SU-DHL-6 (cell line): ENCODE data around the gene TUBGCP6.

Experiments used
- H2AFZ ChIP-seq: fragments of 200-600 bp; sonication (generic); 2 replicates; pipeline ENCODE4 v1.6.1; 2014; ENCODE audit warnings: low read depth, mild to moderate bottlenecking, moderate library complexity, mixed read lengths, antibody characterized with exemption, low read length; ENCODE audit not compliant: severe bottlenecking
- H3F3A ChIP-seq: fragments of 200-600 bp; shearing (Covaris generic); 2 replicates; pipeline ENCODE4 v1.6.0; 2016; ENCODE audit warnings: antibody characterized with exemption, mild to moderate bottlenecking; ENCODE audit not compliant: insufficient read depth
- H3K27ac ChIP-seq: fragments of 200-600 bp; sonication (generic); 2 replicates; pipeline ENCODE4 v1.5.1; 2016; ENCODE audit warnings: low read depth, mild to moderate bottlenecking, low read length, moderate library complexity, mixed read lengths
- H3K27me3 ChIP-seq: fragments of 200-600 bp; sonication (generic), shearing (Covaris generic); 2 replicates; pipeline ENCODE4 v1.6.0; 2014; ENCODE audit warnings: mild to moderate bottlenecking, low read length
- H3K36me3 ChIP-seq: fragments of 200-600 bp; sonication (generic); 2 replicates; pipeline ENCODE4 v1.6.1; 2014; ENCODE audit warnings: mild to moderate bottlenecking, low read length, mixed read lengths
- H3K4me2 ChIP-seq: fragments of 300-600, 200-600 bp; shearing (Covaris generic), sonication (generic); 2 replicates; pipeline ENCODE4 v1.6.0; 2014; ENCODE audit warnings: low read length, low read depth, mild to moderate bottlenecking; ENCODE audit not compliant: poor library complexity, severe bottlenecking
- H3K4me3 ChIP-seq: fragments of 200-600 bp; sonication (generic); 2 replicates; pipeline ENCODE4 v1.5.1; 2014; ENCODE audit warnings: antibody characterized with exemption, low read length, mild to moderate bottlenecking, mixed read lengths; ENCODE audit not compliant: insufficient read depth, poor library complexity, severe bottlenecking
- H3K79me2 ChIP-seq: fragments of 200-600 bp; sonication (generic); 2 replicates; pipeline ENCODE4 v1.6.1; 2014; ENCODE audit warnings: mild to moderate bottlenecking, low read length, moderate library complexity; ENCODE audit not compliant: insufficient read depth
- H3K9ac ChIP-seq: fragments of 200-600 bp; sonication (generic); 2 replicates; pipeline ENCODE4 v1.7.0; 2014; ENCODE audit warnings: mild to moderate bottlenecking, low read length
- H3K9me2 ChIP-seq: fragments of 200-600 bp; sonication (generic); replicated peaks from 2 replicates; pipeline ENCODE4 v1.6.1; 2014; ENCODE audit warnings: low read length; ENCODE audit not compliant: insufficient read depth
- H3K9me3 ChIP-seq: fragments of 200-600 bp; sonication (generic); 2 replicates; pipeline ENCODE4 v1.6.1; 2014; ENCODE audit warnings: low read length, mixed read lengths; ENCODE audit not compliant: insufficient read depth
- H4K20me1 ChIP-seq: fragments of 200-600 bp; sonication (generic); 2 replicates; pipeline ENCODE4 v1.6.1; 2014; ENCODE audit warnings: low read depth, mild to moderate bottlenecking, antibody characterized with exemption, low read length, moderate library complexity, mixed read lengths
- EZH2phosphoT487 ChIP-seq: fragments of 200-600 bp; sonication (generic), shearing (Covaris generic); conservative IDR thresholded peaks from 2 replicates; pipeline ENCODE4 v1.6.1; 2018; ENCODE audit warnings: mild to moderate bottlenecking, antibody characterized with exemption, low read length, moderate library complexity, mixed read lengths
- TF ChIP-seq, protein P1 (sequence below): fragments of 200-600 bp; sonication (generic); IDR thresholded peaks from one replicate; pipeline ENCODE4 v1.5.1; 2017; ENCODE audit warnings: antibody characterized with exemption, mild to moderate bottlenecking, low read length, moderate library complexity; ENCODE audit not compliant: insufficient read depth, poor library complexity, severe bottlenecking

Gene TUBGCP6

GRCh38 chr22:50264104-50264745 is 19.4 kb upstream of the TUBGCP6 start:
- Histone ChIP-seq H3K9me2 (no peaks in the 10 kb centered on the region), H3K36me3 (no peaks in the 10 kb centered on the region), H3K9ac (no peak overlapping the region), H3K4me2 (no peak overlapping the region), H2AFZ (no peak overlapping the region), H3K27ac (no peak overlapping the region), H4K20me1 (no peaks in the 10 kb centered on the region), H3K27me3 (no peaks in the 10 kb centered on the region), H3K4me3 (no peak overlapping the region), H3F3A (no peaks in the 10 kb centered on the region), H3K9me3 (no peaks in the 10 kb centered on the region), H3K79me2 (no peaks in the 10 kb centered on the region)
- TF ChIP-seq, protein P1, sequence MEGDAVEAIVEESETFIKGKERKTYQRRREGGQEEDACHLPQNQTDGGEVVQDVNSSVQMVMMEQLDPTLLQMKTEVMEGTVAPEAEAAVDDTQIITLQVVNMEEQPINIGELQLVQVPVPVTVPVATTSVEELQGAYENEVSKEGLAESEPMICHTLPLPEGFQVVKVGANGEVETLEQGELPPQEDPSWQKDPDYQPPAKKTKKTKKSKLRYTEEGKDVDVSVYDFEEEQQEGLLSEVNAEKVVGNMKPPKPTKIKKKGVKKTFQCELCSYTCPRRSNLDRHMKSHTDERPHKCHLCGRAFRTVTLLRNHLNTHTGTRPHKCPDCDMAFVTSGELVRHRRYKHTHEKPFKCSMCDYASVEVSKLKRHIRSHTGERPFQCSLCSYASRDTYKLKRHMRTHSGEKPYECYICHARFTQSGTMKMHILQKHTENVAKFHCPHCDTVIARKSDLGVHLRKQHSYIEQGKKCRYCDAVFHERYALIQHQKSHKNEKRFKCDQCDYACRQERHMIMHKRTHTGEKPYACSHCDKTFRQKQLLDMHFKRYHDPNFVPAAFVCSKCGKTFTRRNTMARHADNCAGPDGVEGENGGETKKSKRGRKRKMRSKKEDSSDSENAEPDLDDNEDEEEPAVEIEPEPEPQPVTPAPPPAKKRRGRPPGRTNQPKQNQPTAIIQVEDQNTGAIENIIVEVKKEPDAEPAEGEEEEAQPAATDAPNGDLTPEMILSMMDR, result no peak
- TF ChIP-seq EZH2phosphoT487, result no peak

GRCh38 chr22:50262973-50263617 is 18.3 kb upstream of the TUBGCP6 start:
- H3K9me3 ChIP-seq, result no peaks in the 10 kb centered on the region
- TF ChIP-seq, protein P1, result no peak
- TF ChIP-seq EZH2phosphoT487, result no peak
- no peak overlapping the region for H3K4me3 ChIP-seq
- H3K27ac ChIP-seq, result no peak overlapping the region
- no peaks in the 10 kb centered on the region for H3K9me2 ChIP-seq
- no peaks in the 10 kb centered on the region for H3K79me2 ChIP-seq
- no peak overlapping the region for H2AFZ ChIP-seq
- no peaks in the 10 kb centered on the region for H3K36me3 ChIP-seq
- no peak overlapping the region for H3K9ac ChIP-seq
- no peaks in the 10 kb centered on the region for H4K20me1 ChIP-seq
- no peak overlapping the region for H3K4me2 ChIP-seq
- H3K27me3 ChIP-seq, result no peaks in the 10 kb centered on the region
- no peaks in the 10 kb centered on the region for H3F3A ChIP-seq

- H3K27me3 ChIP-seq, result no peaks in the 10 kb centered on the region
- H3K27ac ChIP-seq, result no peak overlapping the region
- no peak overlapping the region for H3K4me3 ChIP-seq
- no peak overlapping the region for H3K4me2 ChIP-seq
- H3F3A ChIP-seq, result no peaks in the 10 kb centered on the region
- H3K9me3 ChIP-seq, result no peaks in the 10 kb centered on the region
- no peak overlapping the region for H2AFZ ChIP-seq
- H3K36me3 ChIP-seq, result no peaks in the 10 kb centered on the region
- H3K79me2 ChIP-seq, result no peaks in the 10 kb centered on the region
- no peaks in the 10 kb centered on the region for H3K9me2 ChIP-seq
- TF ChIP-seq, protein P1, result no peak
- no peak for TF ChIP-seq EZH2phosphoT487
- no peak overlapping the region for H3K9ac ChIP-seq
- no peaks in the 10 kb centered on the region for H4K20me1 ChIP-seq
Observed at GRCh38 chr22:50262460-50262911, 17.7 kb upstream of the TUBGCP6 start.
